BJ (cell line): Measurements from ENCODE around the gene NEK2. TPM values are rescaled to one million over a fixed set of nuclear protein-coding genes. Genes with fewer than 3 reads are reported as not detected.
"Not testable (repeated sequence)": the region's sequence is repeated elsewhere in the genome, so short reads cannot be mapped to it uniquely, and the experiment has no call there.

Experiments
- CTCF ChIA-PET: fragments of 350-600 bp; formaldehyde crosslinking; extraction: SDS; loops from one replicate; lab custom pipeline; 2021; ENCODE audit warnings: antibody characterized with exemption, inconsistent platforms; lab: Yijun Ruan, JAX
- POLR2A ChIA-PET: fragments of 300-600 bp; sonication (Branson Sonifier 250); formaldehyde crosslinking; extraction: SDS; loops from one replicate; lab custom pipeline; 2021; ENCODE audit warnings: antibody characterized with exemption; lab: Charles Lee
- DNase-seq: peaks from one replicate; pipeline ENCODE4 v3.0.0-alpha.2; 2011; ENCODE audit warnings: low read depth
- H3K27me3 ChIP-seq: 2 replicates; pipeline ENCODE4 v1.6.0; 2011; ENCODE audit warnings: low read length; ENCODE audit not compliant: control insufficient read depth, insufficient read depth
- H3K36me3 ChIP-seq: 2 replicates; pipeline ENCODE4 v1.5.1; 2011; ENCODE audit warnings: low read length; ENCODE audit not compliant: control insufficient read depth, insufficient read depth
- H3K4me3 ChIP-seq: 2 replicates; pipeline ENCODE4 v1.5.1; 2011; ENCODE audit warnings: low read depth, mild to moderate bottlenecking, control low read depth, low read length
- polyA plus RNA-seq: library from polyadenylated mRNA; depleted of rRNA; stranded (reverse); fragments of >200 nt; gene quantifications from 2 replicates; pipeline ENCODE4 v1.2.3, GENCODE V29; 2011
- TF ChIP-seq, protein P1 (sequence below): IDR thresholded peaks from 2 replicates; pipeline ENCODE4 v1.5.1; 2011; ENCODE audit warnings: low read depth, mild to moderate bottlenecking, control low read depth, inconsistent platforms, low read length, moderate library complexity; ENCODE audit not compliant: insufficient read depth

NEK2 gene
- polyA plus RNA-seq, 1 experiment, result 8.8 TPM

GRCh38 chr1:211632117-211632807 is 43.2 kb downstream of the NEK2 start:
- TF ChIP-seq, protein P1, sequence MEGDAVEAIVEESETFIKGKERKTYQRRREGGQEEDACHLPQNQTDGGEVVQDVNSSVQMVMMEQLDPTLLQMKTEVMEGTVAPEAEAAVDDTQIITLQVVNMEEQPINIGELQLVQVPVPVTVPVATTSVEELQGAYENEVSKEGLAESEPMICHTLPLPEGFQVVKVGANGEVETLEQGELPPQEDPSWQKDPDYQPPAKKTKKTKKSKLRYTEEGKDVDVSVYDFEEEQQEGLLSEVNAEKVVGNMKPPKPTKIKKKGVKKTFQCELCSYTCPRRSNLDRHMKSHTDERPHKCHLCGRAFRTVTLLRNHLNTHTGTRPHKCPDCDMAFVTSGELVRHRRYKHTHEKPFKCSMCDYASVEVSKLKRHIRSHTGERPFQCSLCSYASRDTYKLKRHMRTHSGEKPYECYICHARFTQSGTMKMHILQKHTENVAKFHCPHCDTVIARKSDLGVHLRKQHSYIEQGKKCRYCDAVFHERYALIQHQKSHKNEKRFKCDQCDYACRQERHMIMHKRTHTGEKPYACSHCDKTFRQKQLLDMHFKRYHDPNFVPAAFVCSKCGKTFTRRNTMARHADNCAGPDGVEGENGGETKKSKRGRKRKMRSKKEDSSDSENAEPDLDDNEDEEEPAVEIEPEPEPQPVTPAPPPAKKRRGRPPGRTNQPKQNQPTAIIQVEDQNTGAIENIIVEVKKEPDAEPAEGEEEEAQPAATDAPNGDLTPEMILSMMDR, result no peak
- Histone ChIP-seq H3K4me3 (no peak overlapping the region), H3K27me3 (no peaks in the 10 kb centered on the region), H3K36me3 (no peaks in the 10 kb centered on the region)
- POLR2A ChIA-PET, result no interaction called here
- DNase-seq, result no peak
- CTCF ChIA-PET, result interaction anchor here (0.6 to 0.8 kb wide), 3 partner anchors 9 to 13 kb away, joined by 3 read pairs; no protein-coding TSS in a partner anchor

GRCh38 chr1:211631168-211631567 is 44.3 kb downstream of the NEK2 start:
- TF ChIP-seq, protein P1, result no peak
- POLR2A ChIA-PET, result no interaction called here
- Histone ChIP-seq H3K4me3 (no peak overlapping the region), H3K36me3 (no peaks in the 10 kb centered on the region), H3K27me3 (no peaks in the 10 kb centered on the region)
- CTCF ChIA-PET, result interaction anchor here (1.2 to 1.3 kb wide), 2 partner anchors 12 to 17 kb away, joined by 3 to 5 read pairs; no protein-coding TSS in a partner anchor
- DNase-seq, result no peak

DNA sequence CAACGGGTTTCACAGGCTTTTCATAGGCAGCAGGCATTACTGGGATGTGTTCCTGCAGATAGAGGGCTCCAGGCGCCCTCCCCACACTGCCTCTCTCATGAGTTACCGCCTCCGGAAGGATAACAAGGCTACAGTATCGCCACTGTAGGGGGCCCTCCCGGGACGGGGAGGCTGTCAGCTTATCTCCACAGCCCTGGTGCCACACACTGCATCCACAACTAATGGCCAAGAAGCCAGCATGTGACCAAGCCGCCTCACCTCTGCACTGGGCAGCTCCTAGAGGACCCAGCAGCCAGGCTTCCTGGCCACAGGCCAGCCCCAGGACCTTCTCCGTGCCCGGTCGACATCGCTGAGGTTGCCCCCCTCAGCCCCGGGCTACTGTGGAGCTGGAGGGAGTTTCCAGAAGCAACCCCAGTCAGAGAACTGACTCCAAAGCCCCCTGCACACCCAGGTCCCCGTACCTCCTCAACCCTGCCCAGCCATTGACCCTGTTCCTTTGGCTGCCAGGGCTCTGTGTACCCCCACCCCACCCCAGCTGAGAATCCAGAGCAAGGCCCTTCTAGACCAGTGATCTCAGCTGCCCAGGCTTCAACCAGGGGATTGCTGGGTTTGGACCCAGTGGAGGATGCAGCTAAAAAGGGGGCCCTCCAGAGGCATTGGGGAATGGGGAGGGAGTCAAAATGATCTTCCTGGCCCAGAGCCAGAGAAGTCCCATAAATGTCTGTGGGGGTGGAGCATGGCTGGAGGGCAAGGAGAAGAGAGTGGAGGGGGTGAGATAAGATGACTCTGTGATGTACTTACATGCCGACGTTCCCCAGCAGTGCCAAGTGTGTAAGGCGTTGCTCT is 45.0 kb downstream of the NEK2 start:
- TF ChIP-seq, protein P1, result no peak
- H3K27me3 ChIP-seq, result no peaks in the 10 kb centered on the region
- no peaks in the 10 kb centered on the region for H3K36me3 ChIP-seq
- H3K4me3 ChIP-seq, result no peak overlapping the region
- POLR2A ChIA-PET, result no interaction called here
- no peak for DNase-seq
- CTCF ChIA-PET, result interaction anchor here (1.0 to 1.5 kb wide), 4 partner anchors 12 to 24 kb away, joined by 3 to 5 read pairs (median 4); no protein-coding TSS in a partner anchor

DNA sequence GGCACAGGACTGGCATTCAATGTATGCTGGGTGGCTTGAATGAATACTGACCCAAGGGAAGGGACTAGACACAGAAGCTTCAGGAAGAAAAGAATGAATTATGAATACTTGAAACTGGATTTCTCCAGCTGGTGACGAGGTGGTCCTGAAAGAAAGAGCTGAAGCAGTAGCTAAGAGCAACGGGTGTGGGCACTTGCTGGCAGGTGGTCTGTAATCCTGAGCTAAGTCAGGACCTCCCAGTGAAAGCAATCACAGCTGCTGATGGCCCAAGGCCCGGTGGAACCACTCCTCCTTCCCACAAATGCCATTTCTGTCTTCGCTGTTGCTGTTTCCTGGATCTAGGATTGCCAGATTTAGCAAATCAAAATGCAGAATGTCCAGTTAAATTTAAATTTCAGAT is 47.0 kb downstream of the NEK2 start:
- TF ChIP-seq, protein P1, result no peak
- CTCF ChIA-PET, result interaction anchor here (1.0 to 1.7 kb wide), 3 partner anchors 26 to 200 kb away, joined by 3 to 4 read pairs (median 3); partner anchors contain the start of gene SLC30A1
- no peak for DNase-seq
- no peaks in the 10 kb centered on the region for H3K36me3 ChIP-seq
- no peak overlapping the region for H3K4me3 ChIP-seq
- H3K27me3 ChIP-seq, result no peaks in the 10 kb centered on the region
- POLR2A ChIA-PET, result no interaction called here

GRCh38 chr1:211627259-211627658 is 48.2 kb downstream of the NEK2 start:
- no peaks in the 10 kb centered on the region for H3K27me3 ChIP-seq
- no peak for DNase-seq
- POLR2A ChIA-PET, result no interaction called here

GRCh38 chr1:211625866-211626265 is 49.6 kb downstream of the NEK2 start:
- H3K4me3 ChIP-seq, H3K27me3 ChIP-seq, CTCF ChIA-PET, H3K36me3 ChIP-seq, DNase-seq, POLR2A ChIA-PET: not testable (repeated sequence)

More at GRCh38 chr1:211627259-211627658, 48.2 kb downstream of the NEK2 start:
- no peaks in the 10 kb centered on the region for H3K36me3 ChIP-seq
- TF ChIP-seq, protein P1, result no peak
- CTCF ChIA-PET, result interaction anchor here (0.9 to 1.7 kb wide), 2 partner anchors 10 to 27 kb away, joined by 4 read pairs; no protein-coding TSS in a partner anchor
- H3K4me3 ChIP-seq, result no peak overlapping the region
